GM18507 (cell line): ENCODE measurements around the gene RASGEF1C.
"Not testable (repeated sequence)": the region's sequence is repeated elsewhere in the genome, so short reads cannot be mapped to it uniquely, and the experiment has no call there.

Experiments used
- DNase-seq: peaks from one replicate; pipeline ENCODE4 v3.0.0; 2011; ENCODE audit warnings: low read depth; ENCODE audit not compliant: insufficient read length; ENCODE audit errors: extremely low spot score
- FAIRE-seq: peaks from 2 replicates; lab custom pipeline; 2011; peaks lifted over from hg19 to GRCh38; lab: Jason Lieb, UNC

Gene RASGEF1C

DNA sequence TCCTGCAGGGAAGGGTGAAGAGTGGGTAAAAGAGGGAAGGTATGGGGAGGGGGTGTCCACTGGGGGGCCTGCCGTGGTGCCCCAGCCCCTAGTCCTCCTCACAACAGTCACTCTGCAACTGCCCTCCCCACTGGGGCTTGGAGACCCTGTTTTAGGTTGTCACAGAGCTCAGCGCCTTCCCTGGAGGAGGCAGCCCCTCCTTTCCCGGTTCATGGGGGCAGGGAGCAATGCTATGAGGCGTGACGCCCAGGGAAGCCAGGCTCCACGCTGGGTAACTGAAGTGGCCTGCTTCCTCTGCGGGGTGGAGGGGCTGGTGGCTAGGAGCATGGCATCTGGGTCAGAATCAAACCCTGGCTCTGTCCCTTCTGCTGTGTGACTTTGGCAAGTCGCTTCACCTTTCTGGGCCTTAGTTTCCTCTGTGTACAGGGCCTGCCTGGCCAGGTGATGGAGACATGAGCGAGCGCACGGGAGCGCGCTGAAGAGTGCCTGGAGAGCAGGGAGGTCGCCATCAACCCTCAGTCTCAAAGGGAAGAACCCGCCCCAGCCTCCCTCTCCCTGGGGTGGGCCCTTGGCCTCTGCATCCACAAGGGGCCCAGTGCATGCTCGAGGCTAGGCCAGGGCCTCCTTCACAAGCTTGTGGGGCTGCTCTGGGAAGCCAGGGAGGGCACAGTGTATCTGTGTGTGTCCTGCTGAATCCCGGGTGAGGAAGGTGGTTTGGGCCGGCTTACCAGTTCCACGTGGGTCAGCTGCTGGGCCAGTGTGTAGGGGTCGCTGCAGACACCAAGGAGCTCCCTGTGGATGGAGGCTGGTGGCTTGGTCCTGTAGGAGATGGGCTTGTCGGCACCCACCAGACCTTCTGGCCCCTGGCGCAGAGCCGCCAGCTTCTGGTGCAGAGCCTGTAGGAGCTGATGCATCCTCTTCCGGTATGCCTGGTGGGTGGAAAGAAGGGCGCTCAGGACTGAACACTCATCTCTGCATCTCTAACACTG, 81.0 kb downstream of the RASGEF1C start:
- FAIRE-seq (no peak), DNase-seq (no peak)

DNA sequence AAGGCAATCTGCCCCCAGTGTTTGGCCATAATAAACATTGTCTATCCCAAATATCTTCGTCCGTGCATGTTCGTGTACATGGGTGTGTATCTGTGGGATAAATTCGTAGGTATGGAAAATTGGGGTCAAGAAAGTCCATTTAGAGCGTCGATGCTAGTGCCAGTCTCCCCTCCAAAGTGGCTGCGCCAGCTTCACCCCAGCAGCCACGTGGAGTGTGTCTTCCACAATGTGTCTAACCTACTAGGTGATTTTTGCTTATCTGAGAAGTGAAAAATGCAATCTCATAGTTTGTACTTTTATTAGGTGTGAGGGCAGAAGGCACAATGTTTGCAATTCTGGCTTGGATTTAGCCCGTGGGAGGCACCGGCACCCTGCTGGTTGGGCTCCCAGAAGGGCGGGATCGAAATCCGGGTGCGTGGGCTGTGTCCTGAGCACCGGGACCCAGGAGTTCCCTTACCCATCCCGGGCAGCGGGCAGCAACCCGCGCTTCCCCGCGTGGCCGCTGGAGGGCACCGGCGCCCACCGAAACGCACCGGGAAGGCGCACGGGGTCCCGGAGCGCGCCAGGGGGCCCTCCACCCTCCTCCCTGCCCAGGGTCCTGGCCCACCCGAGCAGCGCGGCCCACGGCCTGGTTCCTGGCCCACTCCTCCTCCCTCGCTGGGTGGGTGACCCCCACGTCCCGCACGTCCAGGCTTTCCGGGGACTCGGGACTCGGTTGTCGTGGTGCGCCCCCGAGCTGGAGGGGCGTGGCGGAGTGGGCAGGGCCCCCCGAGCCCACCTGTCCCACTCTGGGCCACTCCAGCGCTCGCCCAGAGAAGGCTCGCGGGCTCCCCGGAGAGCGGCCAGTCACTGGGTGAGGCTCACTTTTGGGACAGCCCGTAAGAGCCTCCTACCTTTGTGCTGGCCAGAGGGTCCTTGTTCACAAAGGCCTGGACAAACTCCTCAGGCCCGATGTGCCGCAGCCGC, 82.0 kb downstream of the RASGEF1C start:
- peak; percentile 35 for DNase-seq
- FAIRE-seq, result no peak

DNA sequence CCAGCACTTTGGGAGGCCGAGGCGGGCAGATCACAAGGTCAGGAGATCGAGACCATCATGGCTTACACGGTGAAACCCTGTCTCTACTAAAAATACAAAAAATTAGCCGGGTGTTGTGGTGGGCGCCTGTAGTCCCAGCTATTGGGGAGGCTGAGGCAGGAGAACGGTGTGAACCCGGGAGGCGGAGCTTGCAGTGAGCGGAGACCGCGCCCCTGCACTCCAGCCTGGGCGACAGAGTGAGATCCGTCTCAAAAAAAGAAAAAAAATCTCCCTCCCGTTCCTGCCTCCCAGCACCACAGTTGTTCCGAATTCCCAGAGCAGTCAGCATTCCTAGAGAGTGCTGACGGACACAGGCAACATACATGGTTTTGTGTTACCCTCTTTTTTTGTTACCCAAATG, 82.9 kb downstream of the RASGEF1C start:
- not testable (repeated sequence) for DNase-seq, FAIRE-seq

- FAIRE-seq, DNase-seq: not testable (repeated sequence)
These were observed 84.3 kb downstream of the RASGEF1C start for GRCh38 chr5:180124662-180125061.

DNA sequence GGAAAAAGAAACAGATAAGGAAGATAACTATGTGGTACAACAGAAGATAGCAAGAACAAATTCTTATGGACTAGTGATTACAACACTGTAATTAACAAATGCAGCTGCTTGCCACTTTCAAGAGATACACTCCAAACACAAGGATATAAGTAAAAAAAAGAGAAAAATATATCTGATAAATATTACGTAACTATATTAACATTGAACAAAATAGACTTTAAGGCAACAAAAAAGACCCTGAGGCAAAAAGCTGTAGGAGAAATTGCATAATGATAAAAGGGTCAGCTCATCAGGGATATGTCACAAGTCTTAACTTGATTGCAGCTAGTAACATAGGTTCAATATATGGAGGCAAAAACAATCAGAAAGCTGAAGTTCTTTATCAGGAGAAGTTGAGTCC, 86.1 kb downstream of the RASGEF1C start:
- no peak for FAIRE-seq

DNA sequence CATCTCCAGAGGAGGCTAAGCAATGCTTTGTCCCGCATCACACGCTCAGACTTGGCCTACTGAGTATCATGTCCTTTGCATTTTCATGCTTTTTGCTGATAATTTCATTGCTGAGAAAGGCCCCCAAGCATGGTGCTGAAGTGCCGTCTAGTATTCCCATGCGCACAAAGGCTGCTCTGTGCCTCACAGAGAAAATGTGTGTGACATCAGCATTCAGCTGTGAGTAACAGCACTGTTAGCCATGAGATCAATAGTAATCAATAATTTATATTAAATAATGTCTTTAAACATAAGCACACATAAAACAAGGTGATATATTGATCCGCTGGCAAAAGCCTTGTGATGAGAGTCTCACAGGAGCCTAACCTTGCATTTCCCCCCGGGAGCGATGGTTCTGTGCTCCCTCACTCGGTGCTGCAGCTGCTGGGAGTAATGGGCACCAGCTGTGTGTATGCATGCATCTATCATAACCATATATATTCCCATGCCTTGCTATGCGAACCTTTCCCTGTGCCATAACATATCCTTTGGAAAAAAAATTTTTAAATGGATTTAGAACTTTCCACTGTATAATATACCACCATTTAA, 87.1 kb downstream of the RASGEF1C start:
- DNase-seq, result no peak
- no peak for FAIRE-seq

More for the DNA sequence above, 86.1 kb downstream of the RASGEF1C start:
- DNase-seq, result no peak

DNA sequence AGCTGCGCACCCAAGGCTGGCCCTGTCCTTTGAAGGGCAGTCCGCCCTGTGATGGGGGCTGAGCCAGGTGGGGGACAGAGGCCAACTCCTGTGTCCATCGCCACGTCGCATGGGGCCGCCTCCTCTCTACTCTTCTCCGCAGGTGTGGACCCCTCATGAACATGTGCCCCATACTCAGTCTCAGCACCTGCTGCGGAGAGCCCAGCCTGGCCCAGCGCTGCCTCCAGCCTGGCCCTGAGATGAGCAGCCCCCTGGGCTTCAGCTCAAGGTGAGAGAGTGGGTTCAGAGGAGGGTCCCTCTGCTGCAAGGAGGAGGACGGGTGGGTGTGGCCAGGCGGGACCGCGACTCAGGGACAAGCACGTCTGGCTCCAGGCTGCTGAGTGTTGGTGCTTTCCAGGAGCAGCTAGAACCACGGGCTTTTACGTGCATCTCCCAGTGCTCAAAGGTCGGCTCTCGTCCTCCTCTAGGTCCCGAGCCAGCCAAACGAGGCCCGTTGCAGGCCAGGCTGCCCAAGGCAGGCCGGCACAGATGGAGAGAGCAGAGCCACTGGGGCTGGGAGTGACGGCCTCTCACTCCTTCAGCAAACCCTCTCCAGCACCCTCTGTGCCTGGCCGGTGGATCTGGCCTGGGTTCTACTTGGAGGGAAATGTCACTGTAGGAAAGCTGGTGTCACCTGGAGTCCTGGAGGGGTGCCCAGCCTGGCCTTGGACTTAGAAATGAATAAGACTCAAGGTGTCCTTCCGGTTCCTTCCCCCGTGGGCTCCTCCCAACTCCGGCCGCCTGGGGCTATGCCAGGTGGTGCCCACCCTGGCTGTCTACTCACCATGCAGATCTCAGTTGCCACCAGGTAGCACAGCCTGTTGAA, 88.5 kb downstream of the RASGEF1C start:
- no peak for DNase-seq
- no peak for FAIRE-seq

GRCh38 chr5:180119903-180120236, 89.1 kb downstream of the RASGEF1C start:
- FAIRE-seq, result no peak

GRCh38 chr5:180119031-180119902, 89.7 kb downstream of the RASGEF1C start:
- no peak for DNase-seq

More at GRCh38 chr5:180119903-180120236, 89.1 kb downstream of the RASGEF1C start:
- no peak for DNase-seq

DNA sequence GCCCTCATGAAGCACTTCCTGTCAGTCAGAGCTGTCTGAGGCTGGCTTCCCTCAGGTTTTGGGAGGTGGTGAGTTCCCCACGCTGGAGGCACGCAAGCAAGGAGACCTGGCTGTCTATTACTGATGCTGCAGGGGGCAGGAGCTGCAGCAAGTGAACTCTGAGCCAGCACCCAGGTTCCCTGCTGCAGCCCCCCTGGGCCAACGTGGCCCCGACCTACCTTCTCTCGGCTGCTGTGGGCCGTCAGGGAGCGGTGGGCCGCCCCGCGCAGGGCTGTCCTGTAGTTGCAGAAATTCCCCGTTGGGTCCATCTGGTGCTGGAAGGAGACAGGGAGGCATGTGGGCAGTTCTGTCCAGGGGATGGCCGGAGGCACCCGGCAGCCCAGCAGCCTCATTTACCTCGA, 90.6 kb downstream of the RASGEF1C start:
- no peak for FAIRE-seq
- no peak for DNase-seq

More at GRCh38 chr5:180119031-180119902, 89.7 kb downstream of the RASGEF1C start:
- no peak for FAIRE-seq

- no peak for FAIRE-seq
These were observed 91.8 kb downstream of the RASGEF1C start for GRCh38 chr5:180117000-180117725.

DNA sequence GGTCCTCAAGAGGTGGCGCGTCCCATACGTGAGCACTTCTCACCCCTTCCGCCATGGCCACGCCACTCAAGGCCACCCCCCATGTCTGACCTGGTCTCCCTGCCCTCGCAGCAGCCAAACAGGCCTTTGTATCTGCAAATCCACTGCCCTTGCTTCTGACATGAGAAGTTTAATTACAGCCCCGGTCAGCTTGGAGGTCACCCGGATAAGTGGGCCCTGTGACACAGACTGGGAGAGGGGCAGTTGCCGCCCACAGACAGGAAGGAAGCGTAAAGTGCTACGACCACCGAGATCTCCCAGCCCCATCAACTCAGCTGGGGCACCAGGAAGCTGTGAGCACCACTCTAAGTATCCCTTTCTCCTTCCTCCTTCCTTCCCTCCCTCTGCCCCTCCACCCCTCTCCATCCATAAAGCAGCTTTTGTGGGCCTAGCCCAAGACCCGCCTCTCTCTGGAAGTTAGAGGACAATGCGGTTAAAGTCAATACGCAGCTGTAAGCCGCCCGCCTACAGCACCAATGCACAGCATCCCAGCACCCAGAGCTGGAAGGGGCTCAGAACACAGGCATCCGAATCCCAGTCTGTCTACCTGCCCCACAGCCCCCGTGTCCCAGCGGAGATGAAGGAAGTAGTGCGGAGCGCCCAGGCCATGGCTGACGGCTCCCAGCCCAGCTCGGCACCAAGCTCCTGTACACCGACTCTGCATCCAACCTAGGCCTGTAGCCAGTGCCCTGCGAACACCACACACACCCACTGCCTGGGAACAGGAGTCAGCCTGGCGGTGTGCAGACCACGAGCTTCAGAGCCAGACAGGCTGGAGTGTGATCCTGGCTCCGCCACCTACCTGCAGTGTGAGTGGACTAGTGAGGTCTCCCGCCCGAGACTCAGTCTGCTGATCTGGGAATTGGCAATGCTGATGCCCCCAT, 92.7 kb downstream of the RASGEF1C start:
- DNase-seq (no peak), FAIRE-seq (no peak)

More at GRCh38 chr5:180117000-180117725, 91.8 kb downstream of the RASGEF1C start:
- DNase-seq, result no peak

DNA sequence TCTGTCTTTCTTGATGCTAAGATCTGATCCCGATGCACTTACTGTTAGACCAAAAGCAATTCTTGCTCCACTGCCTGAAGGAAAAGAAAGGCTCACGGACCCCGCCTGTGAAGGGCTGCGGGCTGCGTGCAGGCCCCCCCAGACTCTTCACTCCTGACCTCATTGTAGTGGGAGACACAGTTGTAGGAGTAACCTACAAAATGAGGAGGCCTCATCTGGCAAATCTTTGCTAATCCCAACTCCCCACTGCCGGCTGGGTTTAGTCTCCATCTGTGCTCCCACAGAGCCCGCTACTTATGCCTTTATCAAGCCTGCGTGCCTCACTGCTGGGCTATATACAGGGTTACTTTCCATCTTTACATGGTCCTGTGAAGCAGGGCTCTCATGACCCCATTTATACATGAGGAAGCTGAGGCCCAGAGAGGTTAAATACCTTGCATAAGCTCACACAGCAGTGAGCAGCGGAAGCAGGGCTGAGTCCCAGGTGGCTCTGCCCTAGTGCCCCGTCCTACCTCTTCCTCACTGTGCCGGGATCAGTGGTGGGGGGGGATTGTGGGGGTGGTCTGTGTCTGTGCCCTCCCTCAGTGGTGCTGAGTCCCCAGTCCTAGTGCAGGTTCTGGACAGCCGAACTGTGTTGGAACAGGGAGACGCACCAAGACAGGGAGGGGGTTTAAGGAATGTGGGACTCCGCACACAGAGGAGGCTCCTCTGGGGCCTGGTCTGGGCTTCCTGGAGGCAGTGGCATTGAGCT, 93.5 kb downstream of the RASGEF1C start:
- DNase-seq, result no peak
- FAIRE-seq, result no peak

DNA sequence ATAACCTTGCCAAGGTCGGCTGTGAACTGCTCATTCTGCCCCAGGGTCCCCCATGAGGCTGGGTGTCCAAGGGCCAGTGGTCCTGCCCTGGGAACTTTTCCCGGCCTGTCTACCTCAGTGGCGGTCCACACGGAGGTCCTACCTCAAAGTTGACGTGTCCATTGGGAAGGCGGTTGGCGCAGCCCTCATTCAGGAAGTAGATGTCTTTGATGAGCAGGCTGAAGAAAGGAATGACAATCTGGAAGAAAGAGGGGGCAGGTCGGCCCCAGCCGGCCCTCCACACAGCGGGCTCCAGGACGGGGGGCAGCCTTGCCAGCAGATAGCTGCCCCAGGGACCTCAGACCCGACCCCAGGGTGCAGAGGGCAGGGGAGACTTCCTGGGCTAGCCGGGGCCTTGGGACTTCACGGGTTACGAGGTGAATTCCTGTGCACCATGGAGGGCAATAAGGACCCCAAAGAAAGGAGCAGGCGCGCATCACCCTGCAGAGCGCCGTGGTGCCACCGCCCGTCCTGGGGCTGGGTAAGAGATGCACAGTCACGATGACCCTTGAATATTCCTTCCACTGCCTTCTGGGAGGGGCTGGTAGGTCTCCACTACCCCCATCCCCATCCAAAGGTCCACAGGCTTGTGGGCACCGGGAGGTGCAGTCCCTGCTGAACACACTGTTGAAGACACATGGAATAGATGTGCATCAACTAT, 94.6 kb downstream of the RASGEF1C start:
- FAIRE-seq, result no peak
- no peak for DNase-seq
